H1 (cell line): ENCODE measurements around the gene TTLL9. TPM values are rescaled to one million over a fixed set of nuclear protein-coding genes. Genes with fewer than 3 reads are reported as not detected.

Experiments used
- SAP30 ChIP-seq: fragments of 300-600 bp; sonication (generic); IDR thresholded peaks from 2 replicates; pipeline ENCODE4 v1.7.1; 2012; ENCODE audit warnings: low read length, moderate library complexity, mild to moderate bottlenecking, inconsistent platforms; ENCODE audit not compliant: insufficient read depth, insufficient replicate concordance
- polyA plus RNA-seq, 7 experiments: library from polyadenylated mRNA; depleted of rRNA in 3 of 7; stranded (reverse) in 5 of 7; unstranded in 2 of 7; fragments of >200 nt in 5 of 7; fragments of 200-250 nt in 2 of 7; gene quantifications; 1 replicate in 5 of 7; 2 replicates in 1 of 7; 4 replicates in 1 of 7; pipeline versions ENCODE4 v1.2.1 to v1.2.3, GENCODE V29; 2011 to 2013; ENCODE audit warnings: missing spikeins in 2 of 7, mixed read lengths in 2 of 7
- total RNA-seq: library from RNA; stranded (reverse); fragmentation: NEBNext Ultra II Directional; extraction: Animal tissue kit (Norgen Biotek cat#: 25700); gene quantifications from 2 replicates; pipeline ENCODE4 v1.2.1, GENCODE V29; 2021

The TTLL9 gene
- total and polyA plus RNA-seq, 2 of the 8 experiments (the other 6 are each of a cell fraction or from before 2014, with no cell fraction given): 0.06 TPM; not detected in 1

GRCh38 chr20:31908424-31908823 is 38.0 kb downstream of the TTLL9 start (continued):
- TF ChIP-seq SAP30: no peak
- TF ChIP-seq, all 59 proteins: peak for 0
